GDM1 (cell line): ENCODE data around the gene TMPRSS2.
A peak's percentile ranks its signal among the peaks of the same experiment; 100 is the strongest.

Experiments used
- DNase-seq: peaks from one replicate; lab custom pipeline; 2025; lab: John Stamatoyannopoulos, UW

TMPRSS2 gene

DNA sequence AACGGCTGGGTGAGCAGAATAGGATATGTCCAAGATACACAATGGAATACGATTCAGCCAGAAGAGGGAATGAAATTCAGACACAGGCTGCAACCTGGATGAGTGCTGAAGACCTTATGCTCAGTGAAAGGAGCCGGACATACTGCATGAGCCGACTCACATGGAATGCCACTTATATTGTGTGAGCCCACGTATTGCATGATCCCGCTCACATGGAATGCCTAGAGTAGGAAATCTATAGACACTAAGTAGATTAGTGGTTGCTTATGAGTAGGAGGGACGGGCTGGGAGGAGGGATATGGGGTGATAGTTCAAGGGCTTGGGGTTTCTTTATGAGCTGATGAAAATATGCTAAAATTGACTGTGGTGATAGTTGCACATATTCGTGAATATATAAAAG is 26.8 kb downstream of the TMPRSS2 start:
- DNase-seq: no peak

DNA sequence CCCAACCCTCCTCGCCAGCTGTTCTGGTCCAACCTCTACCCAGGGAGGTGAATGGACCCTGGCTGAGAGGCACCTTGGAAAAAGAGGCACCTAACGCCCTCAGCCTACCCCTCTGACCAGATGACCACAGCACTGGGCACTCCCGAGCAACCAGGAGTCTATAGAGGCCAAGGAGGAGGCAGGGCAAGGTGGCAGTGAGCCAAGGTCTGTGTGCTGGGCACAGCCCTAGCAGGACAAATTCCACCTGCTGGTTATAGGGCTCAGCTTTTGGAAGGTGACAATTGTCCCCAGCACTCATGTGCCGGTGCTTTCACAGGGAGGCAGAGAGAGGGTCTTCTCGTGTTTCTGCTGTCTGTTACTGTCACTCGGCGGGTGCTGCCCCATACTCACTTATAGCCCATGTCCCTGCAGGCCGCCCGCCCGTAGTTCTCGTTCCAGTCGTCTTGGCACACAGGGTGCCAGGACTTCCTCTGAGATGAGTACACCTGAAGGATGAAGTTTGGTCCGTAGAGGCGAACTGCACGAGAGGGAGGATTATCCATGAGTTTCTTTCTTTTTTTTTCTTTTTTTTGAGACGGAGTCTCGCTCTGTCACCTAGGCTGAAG is 27.8 kb downstream of the TMPRSS2 start:
- DNase-seq: no peak

DNA sequence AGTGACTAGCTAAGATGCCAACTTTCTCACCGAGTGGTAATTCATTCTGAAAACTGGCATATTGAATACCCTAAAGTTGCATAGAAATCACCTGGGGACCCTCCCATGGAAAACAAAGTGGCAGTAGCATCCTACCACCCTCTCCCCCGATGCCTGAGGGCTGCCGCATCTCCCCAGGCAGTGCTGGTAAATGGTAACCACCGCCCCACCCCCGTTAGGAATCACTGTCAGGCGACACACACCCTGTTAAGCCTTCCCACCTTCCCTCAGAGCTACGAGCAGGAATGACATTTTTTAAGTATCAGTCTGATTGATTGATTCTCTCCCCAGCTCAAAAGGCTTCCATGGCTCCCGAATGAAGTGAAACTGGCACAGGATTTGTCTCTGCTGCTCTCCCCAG is 28.3 kb downstream of the TMPRSS2 start:
- DNase-seq: no peak

DNA sequence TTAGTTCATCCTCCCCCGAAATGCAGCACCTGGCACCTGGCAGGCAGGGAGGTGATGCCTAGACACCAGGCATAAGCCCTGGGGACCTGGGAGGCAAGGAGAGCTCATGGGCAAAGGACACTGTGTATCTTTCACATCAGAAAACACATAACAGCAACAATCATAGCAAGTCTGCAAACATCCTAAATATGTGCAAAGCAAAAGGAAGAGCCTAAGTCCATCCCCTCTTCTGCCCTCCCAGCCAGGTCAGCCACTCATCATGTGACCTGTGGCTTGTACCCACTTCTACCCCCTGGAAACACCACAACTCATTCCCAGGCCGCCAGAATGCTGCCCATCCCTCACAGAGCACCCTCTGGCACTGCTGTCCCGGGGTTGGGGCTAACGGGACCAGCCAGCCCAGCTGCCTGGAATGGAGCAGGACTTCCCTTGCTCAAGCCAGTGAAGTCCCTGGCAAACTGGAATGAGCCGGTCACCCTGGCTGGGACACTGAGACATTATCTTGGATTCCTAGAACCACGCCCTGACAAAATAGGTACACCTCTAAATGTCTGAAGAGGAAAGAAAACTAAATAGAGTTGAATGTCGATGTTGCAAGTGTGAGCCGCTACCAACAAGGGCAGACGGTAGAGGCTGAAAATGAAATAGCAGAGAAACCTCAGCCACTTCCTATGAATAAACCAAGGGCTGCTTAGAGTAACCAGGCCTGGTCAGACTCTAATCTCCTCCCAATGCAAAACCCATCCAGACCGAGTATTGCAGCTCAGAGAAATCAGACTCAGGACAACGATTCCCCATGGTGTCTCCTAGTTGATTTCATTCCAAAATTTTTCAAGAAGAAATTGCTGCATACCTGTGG is 29.4 kb downstream of the TMPRSS2 start:
- DNase-seq: no peak

DNA sequence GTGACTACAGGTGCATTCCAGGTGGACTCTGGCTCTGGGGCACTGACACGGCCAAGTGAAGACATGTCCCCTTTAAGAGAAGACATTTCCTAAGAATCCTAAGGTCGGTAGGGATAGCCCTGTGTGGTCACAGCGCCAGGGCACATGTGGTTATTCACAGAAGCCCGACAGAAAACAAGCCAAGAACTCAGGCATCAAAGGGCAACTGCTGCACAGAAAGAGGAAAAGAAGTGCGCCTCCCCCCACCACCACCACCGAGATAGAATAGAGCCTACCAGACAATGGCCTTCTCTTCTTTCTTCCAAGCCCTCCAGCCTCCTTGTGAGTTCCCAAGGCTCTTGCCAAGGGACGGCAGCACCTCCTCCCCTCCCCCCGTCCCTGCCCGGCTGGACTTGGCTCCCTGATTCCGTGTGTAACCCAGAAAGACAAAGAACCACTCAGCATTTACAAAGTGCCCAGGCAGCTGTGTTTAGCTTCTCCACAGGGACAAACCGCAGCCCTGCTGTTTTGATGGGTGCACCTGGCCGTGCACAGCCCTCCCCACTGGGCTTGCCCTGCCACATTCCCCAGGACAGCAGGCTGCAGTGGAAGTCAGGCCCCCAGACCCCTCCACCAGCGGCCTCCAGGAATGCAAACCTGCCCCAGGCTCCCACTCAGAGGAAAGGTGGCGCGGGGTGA is 30.2 kb downstream of the TMPRSS2 start:
- no peak for DNase-seq

DNA sequence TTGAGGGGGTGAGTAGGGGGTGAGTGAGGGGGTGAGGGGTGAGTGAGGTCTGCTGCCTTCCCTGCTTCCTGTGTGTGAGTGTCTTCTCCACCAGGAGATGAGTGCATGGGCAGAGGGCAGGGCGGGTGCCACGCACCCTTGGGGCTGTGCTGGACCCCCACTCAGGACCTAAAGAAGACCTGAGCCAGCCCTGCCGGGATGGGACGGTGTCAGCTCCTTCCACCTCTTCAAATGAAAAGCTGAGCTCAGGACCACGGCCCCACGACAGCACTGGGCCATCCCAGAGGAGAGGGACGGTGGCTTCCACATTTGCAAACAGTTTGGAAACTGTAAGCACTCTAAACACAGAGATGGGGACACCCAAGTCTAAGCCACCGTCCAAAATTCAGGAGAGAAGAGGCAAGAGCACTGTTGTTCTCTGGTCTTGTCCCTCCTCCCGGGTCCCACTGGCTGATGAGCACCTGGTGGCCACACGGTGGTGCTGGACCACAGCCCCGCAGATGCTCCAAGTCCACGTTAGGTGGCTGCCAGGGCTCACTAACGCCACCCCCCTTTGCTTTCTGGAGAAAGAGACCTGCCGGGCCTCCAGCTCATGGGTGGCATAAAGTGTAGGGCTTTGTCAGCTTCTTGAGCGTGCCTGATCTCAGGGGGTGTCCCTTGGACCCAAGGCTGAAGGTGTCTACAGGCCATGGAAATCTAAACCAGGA is 32.1 kb downstream of the TMPRSS2 start:
- no peak for DNase-seq

DNA sequence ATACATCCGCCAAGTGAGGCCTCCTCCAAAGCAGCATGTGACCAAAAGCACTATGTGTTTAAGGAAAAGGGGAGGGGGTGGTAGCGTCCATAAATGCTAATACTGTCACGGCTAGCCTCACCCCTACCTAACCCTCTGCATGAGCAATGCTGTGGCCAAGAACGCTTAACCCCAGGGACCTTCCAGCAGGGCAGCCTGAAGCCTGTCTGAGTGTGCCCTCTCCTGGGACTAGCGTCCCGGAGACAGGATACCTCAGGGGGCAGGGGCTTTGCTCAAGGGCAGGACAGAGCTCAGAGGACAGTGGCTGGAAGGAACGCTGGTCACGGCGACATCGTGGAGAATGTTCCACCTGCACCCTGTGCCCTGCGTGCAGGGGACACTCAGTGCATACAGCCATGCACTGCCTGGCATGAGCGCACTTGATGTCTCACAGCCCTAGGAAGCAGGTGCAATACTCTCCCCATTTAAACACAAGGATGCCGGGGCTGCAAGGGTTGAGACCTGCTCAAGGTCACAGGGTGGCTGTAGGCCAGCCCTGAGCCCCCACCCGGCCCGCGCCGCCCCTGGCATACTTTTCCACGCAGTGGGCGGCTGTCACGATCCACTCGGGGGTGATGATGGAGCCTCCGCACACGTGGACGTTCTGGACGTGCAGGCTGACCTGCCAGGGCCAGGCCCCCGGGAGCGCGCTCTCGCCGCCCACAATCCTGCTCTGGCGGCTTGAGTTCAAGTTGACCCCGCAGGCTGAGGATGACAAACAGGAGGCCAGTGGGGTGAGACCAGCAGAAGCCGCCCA is 35.0 kb downstream of the TMPRSS2 start:
- DNase-seq: no peak

DNA sequence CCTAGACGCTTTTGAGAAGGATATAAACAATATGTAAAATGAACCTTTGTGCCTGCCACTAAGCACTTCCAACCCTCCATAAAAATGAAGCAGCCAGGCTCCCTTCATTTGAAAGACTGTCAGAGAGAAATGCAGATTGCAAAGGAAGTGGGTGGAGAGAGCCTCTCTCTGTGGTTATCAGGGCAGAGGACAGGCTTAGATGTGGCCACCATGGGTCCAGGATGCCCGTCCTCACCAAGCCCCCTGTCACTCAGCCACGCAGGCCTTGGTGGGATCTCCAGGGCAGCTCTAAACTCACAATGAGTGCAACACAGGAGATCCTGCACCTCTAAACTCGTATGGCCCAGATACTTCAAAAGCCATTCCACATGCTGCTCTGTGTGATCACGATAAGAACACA is 37.9 kb downstream of the TMPRSS2 start:
- DNase-seq: no peak

DNA sequence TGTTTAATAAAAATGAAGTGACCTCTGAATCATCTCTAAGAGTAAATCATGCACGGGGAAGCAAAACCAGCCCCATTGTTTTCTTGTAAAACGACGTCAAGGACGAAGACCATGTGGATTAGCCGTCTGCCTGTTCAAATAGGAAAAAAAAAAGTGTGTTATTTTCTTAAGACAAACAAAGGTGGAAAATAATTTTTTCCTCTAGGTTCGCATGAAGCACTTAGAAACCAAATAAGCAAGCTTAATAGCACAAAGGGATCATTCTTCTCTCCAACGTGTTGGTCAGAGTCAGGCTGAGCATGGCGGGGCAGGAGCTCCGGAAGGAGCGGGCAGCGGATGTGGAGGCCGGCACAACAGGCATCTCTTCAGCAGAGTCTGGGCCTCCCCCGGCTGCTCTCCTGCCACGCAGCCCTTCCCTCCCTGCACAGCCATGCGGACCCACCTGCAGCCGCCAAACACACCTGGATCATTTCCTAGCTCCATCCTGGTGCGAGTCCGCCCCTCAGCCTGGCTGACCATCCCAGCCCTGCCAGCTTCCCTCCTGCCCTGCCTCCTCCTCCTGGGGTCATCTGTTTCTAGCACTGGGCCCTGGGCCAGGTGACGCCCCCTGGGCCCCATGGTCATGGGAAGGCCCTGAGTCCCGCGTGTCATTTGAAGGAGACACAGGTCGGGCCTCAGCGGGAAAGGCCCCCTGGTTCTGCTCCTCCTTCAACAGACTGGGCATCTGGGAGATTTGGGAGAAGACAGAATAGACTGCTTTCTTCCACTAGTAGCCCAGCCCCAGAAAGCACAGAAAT is 41.7 kb downstream of the TMPRSS2 start:
- DNase-seq: no peak

DNA sequence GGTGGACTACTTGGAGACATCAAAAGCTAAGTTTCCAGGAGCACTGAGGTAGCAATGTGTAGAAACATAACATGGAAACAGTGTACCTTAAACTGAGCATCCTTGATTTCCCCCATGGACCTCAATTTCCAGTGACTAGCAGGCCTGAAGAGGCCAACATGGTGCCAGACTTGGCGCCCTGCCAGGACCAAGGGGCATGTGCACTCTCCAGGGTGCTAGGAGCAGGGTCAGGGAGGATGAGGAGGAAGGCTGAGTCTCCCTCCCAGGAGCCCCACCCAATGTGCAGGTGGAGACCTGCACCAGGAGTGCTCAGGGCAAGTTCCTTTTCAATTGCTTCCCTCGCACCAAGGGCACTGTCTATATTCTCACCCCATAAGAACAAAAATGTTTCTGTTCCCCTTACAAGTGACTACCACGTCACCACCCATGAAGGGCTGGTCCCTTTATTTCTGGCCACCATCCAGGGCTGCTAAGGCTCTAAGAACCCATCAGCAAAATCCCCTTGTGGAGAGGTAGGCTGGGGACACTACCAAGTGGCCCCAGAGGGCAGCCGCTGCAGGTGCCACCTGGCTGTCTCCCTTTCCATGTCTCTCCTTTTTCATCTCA is 42.7 kb downstream of the TMPRSS2 start:
- no peak for DNase-seq

DNA sequence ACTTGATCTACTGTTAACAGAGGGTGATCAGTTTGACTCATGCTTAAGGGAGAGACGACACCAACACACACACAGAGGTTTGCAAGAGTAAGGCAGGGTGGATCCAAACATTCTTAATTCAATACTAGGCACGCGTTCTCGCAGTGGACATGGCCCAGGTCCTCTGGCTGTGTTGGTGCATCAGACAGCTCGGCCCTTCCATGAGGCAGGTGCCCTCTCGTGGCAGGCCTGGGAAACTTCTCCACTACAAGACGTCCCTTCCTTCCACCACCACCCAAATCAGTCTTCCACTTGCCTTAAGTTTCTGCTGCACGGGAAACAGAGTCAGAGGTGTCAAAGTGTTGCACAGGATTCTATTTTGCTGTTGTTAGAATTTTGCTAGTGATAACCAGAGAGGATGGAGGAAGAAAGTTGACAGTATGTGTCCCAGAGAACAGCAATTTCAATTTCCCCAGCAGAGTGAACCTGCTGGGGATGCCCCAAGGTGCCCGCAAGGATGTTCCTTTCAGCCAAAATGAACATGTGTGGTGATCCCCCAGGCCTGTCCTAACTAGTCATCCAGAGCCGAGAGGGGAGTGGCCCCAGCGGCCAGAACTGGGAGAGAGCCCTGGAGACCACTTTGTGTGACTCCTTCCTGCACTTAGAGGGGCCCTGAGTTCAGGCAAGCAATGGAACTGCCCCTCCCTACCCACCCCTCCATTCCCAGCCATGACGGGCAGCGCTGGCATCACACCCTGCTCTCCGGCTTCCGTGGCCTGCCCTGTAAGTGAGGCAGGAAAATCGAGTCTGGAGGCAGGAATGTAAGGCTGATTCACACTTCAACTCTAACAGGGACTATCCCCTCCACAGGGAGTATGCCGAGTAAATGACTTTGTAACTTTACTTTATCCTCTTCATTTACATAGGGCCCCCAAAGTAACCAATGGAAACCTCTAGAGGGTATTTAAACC is 47.1 kb downstream of the TMPRSS2 start:
- peak; percentile 54 for DNase-seq

DNA sequence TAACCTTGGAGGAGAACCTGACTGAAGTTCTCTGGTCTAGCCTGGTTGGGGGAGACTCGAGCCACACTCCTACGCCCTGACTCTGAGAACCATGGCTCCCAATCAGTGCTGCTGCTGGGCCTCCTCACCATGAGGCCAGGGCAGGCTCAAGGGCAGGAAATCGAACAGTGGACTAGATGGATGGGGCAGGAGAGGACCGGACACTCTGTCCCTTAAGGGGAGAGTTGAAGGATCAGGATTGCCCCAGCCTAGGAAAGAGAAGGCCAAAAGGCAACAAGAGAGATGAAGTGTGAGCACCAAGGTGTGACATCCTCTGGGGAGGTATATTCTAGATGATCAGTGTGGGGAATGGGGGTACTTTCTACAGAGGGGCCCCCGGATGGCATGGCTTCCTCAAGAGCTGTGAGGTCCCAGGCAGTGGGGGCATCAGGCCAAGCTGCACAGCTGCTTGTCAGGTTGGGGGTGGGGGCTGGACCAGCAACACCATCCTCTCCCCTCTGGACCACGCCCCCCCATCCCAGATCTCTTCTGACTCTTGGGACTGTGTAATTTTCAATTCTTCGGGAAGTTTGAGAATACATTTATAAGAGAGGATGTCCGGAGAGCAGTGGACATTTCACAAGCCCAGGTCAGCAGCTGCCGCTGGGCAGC is 47.9 kb downstream of the TMPRSS2 start:
- DNase-seq: no peak

DNA sequence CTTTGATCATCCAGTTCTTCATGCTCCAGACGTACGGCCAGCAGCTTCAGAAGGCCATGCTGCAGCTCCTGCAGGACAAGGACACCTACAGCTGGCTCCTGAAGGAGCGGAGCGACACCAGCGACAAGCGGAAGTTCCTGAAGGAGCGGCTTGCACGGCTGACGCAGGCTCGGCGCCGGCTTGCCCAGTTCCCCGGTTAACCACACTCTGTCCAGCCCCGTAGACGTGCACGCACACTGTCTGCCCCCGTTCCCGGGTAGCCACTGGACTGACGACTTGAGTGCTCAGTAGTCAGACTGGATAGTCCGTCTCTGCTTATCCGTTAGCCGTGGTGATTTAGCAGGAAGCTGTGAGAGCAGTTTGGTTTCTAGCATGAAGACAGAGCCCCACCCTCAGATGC is 49.4 kb downstream of the TMPRSS2 start:
- no peak for DNase-seq

DNA sequence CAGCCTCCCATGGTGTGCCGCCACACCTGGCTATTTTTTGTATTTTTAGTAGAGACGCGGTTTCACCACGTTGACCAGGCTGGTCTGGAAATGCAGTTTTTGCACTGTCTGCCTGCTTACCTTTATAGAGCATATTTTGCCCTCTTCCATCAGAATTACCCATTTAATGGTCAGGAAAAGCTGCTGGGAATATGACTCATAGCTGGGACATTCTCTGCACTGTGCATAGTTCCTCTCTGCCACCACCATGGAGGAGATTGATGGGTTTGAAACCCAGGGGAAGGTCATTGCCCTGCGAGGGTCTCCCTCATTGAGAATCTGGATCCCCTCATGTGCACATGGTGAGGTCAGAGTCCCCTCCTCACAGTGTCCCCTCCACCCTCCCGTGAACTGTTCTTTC is 49.8 kb downstream of the TMPRSS2 start:
- DNase-seq: no peak

DNA sequence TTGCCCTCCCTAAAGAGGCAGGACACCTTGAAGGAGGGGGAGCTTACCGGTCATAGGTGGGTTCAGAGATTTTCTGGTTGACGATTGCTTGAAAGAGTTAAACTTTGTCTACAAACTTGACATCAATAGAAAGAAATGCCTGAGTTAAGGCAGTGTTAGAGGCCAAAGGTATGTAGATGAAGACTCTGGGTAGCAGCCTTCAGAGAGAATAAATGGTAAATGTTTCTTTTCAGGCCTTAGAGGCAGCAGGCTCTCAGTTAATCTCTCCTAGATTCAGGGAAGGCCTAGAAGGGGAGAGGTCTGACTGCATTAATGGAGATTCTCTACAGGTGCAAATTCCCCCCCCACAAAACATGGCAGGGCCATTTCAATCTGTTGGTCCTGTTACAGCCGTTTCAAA is 54.2 kb downstream of the TMPRSS2 start:
- no peak for DNase-seq

DNA sequence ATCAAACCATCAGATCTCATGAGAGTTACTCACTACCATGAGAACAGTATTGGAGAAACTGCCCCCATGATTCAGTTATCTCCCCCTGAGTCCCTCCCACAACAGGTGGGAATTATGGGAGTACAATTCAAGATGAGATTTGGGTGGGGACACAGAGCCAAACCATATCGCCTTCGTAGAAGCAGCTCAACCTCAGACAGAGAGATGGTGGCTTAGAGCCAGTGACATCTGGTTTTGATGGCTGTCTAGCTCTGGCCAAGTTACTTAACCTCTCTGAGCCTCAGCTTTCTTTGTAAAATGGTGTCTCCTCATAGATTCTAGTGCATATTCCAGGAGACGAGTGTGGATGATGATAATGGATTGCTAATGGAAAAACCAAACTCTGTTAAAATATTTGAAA is 54.8 kb downstream of the TMPRSS2 start:
- DNase-seq: no peak

DNA sequence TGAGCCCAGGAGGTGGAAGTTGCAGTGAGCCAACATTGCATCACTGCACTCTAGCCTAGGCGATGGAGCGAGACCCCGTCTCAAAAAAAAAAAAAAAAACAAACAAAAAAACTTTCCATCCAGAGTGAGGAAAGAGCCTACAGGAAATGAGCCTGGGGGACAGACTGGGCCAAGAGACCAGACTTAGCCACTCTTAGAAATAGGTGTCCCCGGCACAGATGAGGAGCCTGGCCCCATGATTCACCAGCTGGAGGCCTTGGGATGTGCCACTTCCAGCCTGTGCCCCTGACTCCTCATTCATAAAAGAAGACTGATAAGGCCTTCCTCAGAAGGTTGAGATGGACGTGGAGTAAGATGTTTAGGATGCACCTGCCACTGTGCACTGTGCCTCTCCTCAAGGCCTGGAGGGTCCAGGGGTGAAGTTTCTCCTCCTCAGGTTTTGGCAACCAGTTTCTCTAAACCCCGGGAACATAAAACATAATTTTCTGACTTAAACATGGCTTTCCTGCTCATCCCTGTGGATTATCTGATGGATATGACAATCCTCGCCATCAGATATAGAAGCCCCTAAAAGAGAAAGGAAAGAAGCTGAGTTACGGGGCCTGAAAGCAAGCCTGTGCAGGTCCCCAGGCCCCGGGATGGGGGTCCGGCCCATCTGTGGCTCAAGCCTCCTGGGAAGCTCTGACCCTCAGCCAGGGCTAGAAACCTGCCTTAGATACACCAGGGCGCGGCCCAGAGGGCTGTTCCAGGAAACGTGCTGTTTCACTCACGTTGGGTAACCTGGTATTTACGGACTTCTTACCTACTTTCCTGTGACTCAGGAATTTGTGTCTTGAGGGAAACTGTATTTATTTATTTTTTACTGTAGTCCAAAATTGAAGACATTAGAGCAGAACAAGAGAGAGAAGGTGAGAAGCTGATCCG is 55.9 kb downstream of the TMPRSS2 start:
- no peak for DNase-seq

DNA sequence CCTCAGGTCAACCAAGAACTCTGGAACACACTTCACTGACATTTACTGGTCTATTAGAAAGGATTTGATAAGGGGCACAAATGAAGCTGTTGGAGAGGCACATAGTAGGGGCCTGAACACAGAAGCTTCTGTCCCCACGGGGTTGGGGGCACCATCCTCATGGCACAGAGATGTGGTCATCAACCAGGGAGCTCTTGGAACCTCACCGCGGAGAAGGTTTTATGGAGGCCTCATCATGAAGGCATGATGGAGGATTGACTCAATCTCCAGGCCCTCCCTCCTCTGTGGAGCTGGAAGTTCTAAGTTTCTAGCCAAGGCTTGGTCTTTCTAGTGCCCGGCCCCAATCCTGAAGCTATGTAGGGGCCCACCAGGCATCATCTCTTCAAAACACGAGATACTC is 58.3 kb downstream of the TMPRSS2 start:
- DNase-seq: no peak
